ENCODE measurements around the gene RELA. TPM values are rescaled to one million over a fixed set of nuclear protein-coding genes. Genes with fewer than 3 reads are reported as not detected.

RELA gene
- polyA plus RNA-seq, 1 of the 3 experiments (the other 2 are of a cell fraction), result 49.5 TPM

- CTCF ChIA-PET, result interaction anchor here (0.9 to 4.9 kb wide), 4 partner anchors 8 to 45 kb away, joined by 3 to 18 read pairs (median 10); partner anchors contain the start of gene SIPA1
- Histone ChIP-seq H3K4me2 (no peak overlapping the region), H3K9me3 (no peaks in the 10 kb centered on the region), H3K27ac (ENCODE audit: low read depth in 2 of 2, low read length in 1 of 2) (no peak overlapping the region), H3K4me3 (ENCODE audit: low read depth in 2 of 2, low read length in 1 of 2) (no peak overlapping the region; a peak in 1 of 4 replicates), H2AFZ (ENCODE audit: low read depth) (no peak overlapping the region), H3K36me3 (replicated peaks in 1 of 2; ENCODE audit: control insufficient read depth in 1 of 2, insufficient read depth in 2 of 2, low read length in 1 of 2) (peaks cover 11 to 57% of the 10 kb centered on the region in 2 experiments), H3F3A (replicated peaks; ENCODE audit: insufficient read depth) (peaks cover 4% of the 10 kb centered on the region), H4K20me1 (ENCODE audit: insufficient read depth) (peaks cover 23% of the 10 kb centered on the region), H3K9ac (no peak overlapping the region), H3K27me3 (ENCODE audit: insufficient read depth) (no peaks in the 10 kb centered on the region), H3K4me1 (ENCODE audit: control insufficient read depth in 1 of 2, insufficient read depth in 2 of 2, low read depth in 1 of 2, low read length in 1 of 2) (peaks cover 0 to 16% of the 10 kb centered on the region in 2 experiments; a peak in 1 of 4 replicates), H3K9me2 (no peaks in the 10 kb centered on the region), H3K79me2 (ENCODE audit: insufficient read depth) (peaks cover 72% of the 10 kb centered on the region)
- no peak for DNase-seq
- POLR2A ChIA-PET, result interaction anchor here (1.1 kb wide), 1 partner anchor 23 kb away, joined by 3 read pairs; no protein-coding TSS in a partner anchor
- WGBS (ENCODE audit: low lambda C conversion rate), result 94% methylated on average over 22 of the region's 33 CpGs
- TF ChIP-seq GATA2 (CRISPR knock-in tag; IDR thresholded peaks at IDR 0.05), result no peak
- TF ChIP-seq IRF3 (IDR thresholded peaks at IDR 0.05; ENCODE audit: low read depth, low read length), result no peak
- TF ChIP-seq USF1 (IDR thresholded peaks at IDR 0.05; ENCODE audit: borderline replicate concordance, low read depth), result no peak
- no peak for TF ChIP-seq MAX (IDR thresholded peaks at IDR 0.05; ENCODE audit: low read depth)
- TF ChIP-seq REST (IDR thresholded peaks at IDR 0.05; ENCODE audit: low read depth, low read length), result no peak
- TF ChIP-seq USF2 (IDR thresholded peaks at IDR 0.05; ENCODE audit: borderline replicate concordance, low read depth, low read length), result no peak
- no peak for TF ChIP-seq FOXJ3 (CRISPR knock-in tag; IDR thresholded peaks at IDR 0.05)
- no peak for TF ChIP-seq NRF1 (IDR thresholded peaks at IDR 0.05; ENCODE audit: low read depth, low read length)
- no peak for TF ChIP-seq EP300 (IDR thresholded peaks at IDR 0.05; ENCODE audit: borderline replicate concordance in 1 of 2, low read depth in 1 of 2, low read length in 1 of 2)
- no peak for TF ChIP-seq POLR2AphosphoS5 (IDR thresholded peaks at IDR 0.05; ENCODE audit: low read depth, low read length)
- TF ChIP-seq CHD2 (IDR thresholded peaks at IDR 0.05; ENCODE audit: low read length, partially characterized antibody), result no peak
- TF ChIP-seq RFX5 (IDR thresholded peaks at IDR 0.05; ENCODE audit: low read length), result no peak
- no peak for TF ChIP-seq FOXM1 (IDR thresholded peaks at IDR 0.05; ENCODE audit: low read depth)
- no peak for TF ChIP-seq NFIC (IDR thresholded peaks at IDR 0.05; ENCODE audit: borderline replicate concordance)
Observed at GRCh38 chr11:65617990-65618751, 44.5 kb downstream of the RELA start.
